B cell (primary cell): ENCODE measurements around the gene BMP6. TPM values are rescaled to one million over a fixed set of nuclear protein-coding genes. Genes with fewer than 3 reads are reported as not detected.

Source experiments
- ATAC-seq: fragments of 200-7000 bp; cut with Tn5 transposase; one replicate; pipeline ENCODE4 v1.10.0; 2021; ENCODE audit warnings: low read depth, mild to moderate bottlenecking, moderate number of reproducible peaks, moderate library complexity
- CTCF ChIA-PET: fragments of 350-600 bp; sonication (Branson Sonifier 250); formaldehyde crosslinking; loops from one replicate; lab custom pipeline; 2021; ENCODE audit warnings: antibody characterized with exemption, inconsistent platforms; lab: Charles Lee
- POLR2A ChIA-PET: fragments of 350-600 bp; sonication (Branson Sonifier 250); formaldehyde crosslinking; loops from one replicate; lab custom pipeline; 2021; ENCODE audit warnings: antibody characterized with exemption; lab: Charles Lee
- DNase-seq: peaks from one replicate; pipeline ENCODE4 v3.0.0; 2013
- H2AFZ ChIP-seq: 2 replicates; pipeline ENCODE4 v1.6.1; 2012; ENCODE audit warnings: mild to moderate bottlenecking, low read depth, low read length; ENCODE audit not compliant: insufficient read depth, poor library complexity, severe bottlenecking
- H3K27ac ChIP-seq, 2 donors: 1 replicate in 1 of 2; 2 replicates in 1 of 2; pipeline ENCODE4 v1.5.1; 2012 to 2013; ENCODE audit warnings: low read length in 2 of 2, mild to moderate bottlenecking in 2 of 2, moderate library complexity in 1 of 2
- H3K27me3 ChIP-seq, 4 experiments: fragments of 200-600 bp in 1 of 4; sonication (generic) in 1 of 4; replicated peaks in 1 of 4; 1 replicate in 2 of 4; 2 replicates in 2 of 4; pipeline versions ENCODE4 v1.6.1 to v1.7.0; 2013 to 2016; ENCODE audit warnings: low read length in 3 of 4, mild to moderate bottlenecking in 2 of 4, mixed read lengths in 1 of 4, moderate library complexity in 1 of 4; ENCODE audit not compliant: insufficient read depth in 4 of 4, control insufficient read depth in 3 of 4; ENCODE audit errors: control extremely low read depth in 1 of 4
- H3K36me3 ChIP-seq, 2 experiments: replicated peaks in 1 of 2; 1 replicate in 1 of 2; 2 replicates in 1 of 2; pipeline versions ENCODE4 v1.6.1 to v1.7.1; 2013; ENCODE audit warnings: low read length in 1 of 2; ENCODE audit not compliant: insufficient read depth in 2 of 2, control insufficient read depth in 1 of 2; ENCODE audit errors: control extremely low read depth in 1 of 2, extremely low read depth in 1 of 2
- H3K4me1 ChIP-seq, 2 donors: fragments of 200-600 bp in 1 of 2; sonication (generic) in 1 of 2; 1 replicate in 1 of 2; 2 replicates in 1 of 2; pipeline versions ENCODE4 v1.5.1 to v1.6.1; 2013 to 2017; ENCODE audit warnings: low read length in 2 of 2; ENCODE audit not compliant: control insufficient read depth in 2 of 2, insufficient read depth in 2 of 2
- H3K4me2 ChIP-seq: replicated peaks from 2 replicates; pipeline ENCODE3; 2012; ENCODE audit warnings: mild to moderate bottlenecking, low read depth, low read length; ENCODE audit not compliant: poor library complexity, severe bottlenecking
- H3K4me3 ChIP-seq, 5 experiments: fragments of 200-600 bp in 1 of 5; sonication (generic) in 1 of 5; 1 replicate in 3 of 5; 2 replicates in 2 of 5; pipeline versions ENCODE4 v1.5.1 to v1.7.0; 2011 to 2016; ENCODE audit warnings: low read length in 4 of 5, mild to moderate bottlenecking in 4 of 5, low read depth in 2 of 5, control low read depth in 1 of 5, moderate library complexity in 1 of 5; ENCODE audit not compliant: insufficient read depth in 1 of 5; ENCODE audit errors: control extremely low read depth in 1 of 5, extremely low read depth in 1 of 5
- H3K79me2 ChIP-seq: fragments of 200-600 bp; sonication (generic); one replicate; pipeline ENCODE4 v1.6.0; 2016; ENCODE audit warnings: low read length; ENCODE audit not compliant: control insufficient read depth, insufficient read depth
- H3K9ac ChIP-seq: fragments of 200-600 bp; sonication (generic); 2 replicates; pipeline ENCODE4 v1.6.1; 2017; ENCODE audit warnings: mild to moderate bottlenecking, low read length, moderate library complexity
- H3K9me3 ChIP-seq, 3 donors: one replicate each; pipeline versions ENCODE4 v1.6.1 to v1.7.1; 2013; ENCODE audit warnings: low read length in 2 of 3; ENCODE audit not compliant: control insufficient read depth in 2 of 3, insufficient read depth in 1 of 3; ENCODE audit errors: control extremely low read depth in 1 of 3
- H4K20me1 ChIP-seq: 2 replicates; pipeline ENCODE4 v1.6.0; 2012; ENCODE audit warnings: mild to moderate bottlenecking, low read length; ENCODE audit not compliant: insufficient read depth, control insufficient read depth, poor library complexity, severe bottlenecking
- H3K27ac Mint-ChIP-seq: one replicate; pipeline ENCODE4 v1.8.0; 2021; ENCODE audit warnings: mixed read lengths
- H3K27me3 Mint-ChIP-seq: one replicate; pipeline ENCODE4 v1.8.0; 2021; ENCODE audit warnings: mixed read lengths
- H3K4me1 Mint-ChIP-seq: one replicate; pipeline ENCODE4 v1.8.0; 2021; ENCODE audit warnings: mixed read lengths
- H3K4me3 Mint-ChIP-seq: one replicate; pipeline ENCODE4 v1.8.0; 2021; ENCODE audit warnings: mixed read lengths
- H3K9me3 Mint-ChIP-seq: one replicate; pipeline ENCODE4 v1.8.0; 2022; ENCODE audit warnings: mixed read lengths; ENCODE audit not compliant: insufficient read depth
- CTCF ChIP-seq: fragments of 200-600 bp; IDR thresholded peaks from one replicate; pipeline ENCODE4 v1.8.0; 2022; ENCODE audit warnings: antibody characterized with exemption, mild to moderate bottlenecking
- EZH2 ChIP-seq: IDR thresholded peaks from 2 replicates; pipeline ENCODE4 v1.6.1; 2012; ENCODE audit warnings: borderline replicate concordance, low read depth, mild to moderate bottlenecking, moderate library complexity, low read length; ENCODE audit not compliant: insufficient read depth, poor library complexity, severe bottlenecking
- WGBS: methylation state at CpG from one replicate; pipeline ENCODE4 v1.1.5; 2013; ENCODE audit warnings: missing lambda C conversion rate; ENCODE audit not compliant: insufficient coverage; 5-methylcytosine and 5-hydroxymethylcytosine counted together
- intact Hi-C: fragments of 100-400 bp; cut with micrococcal nuclease; formaldehyde crosslinking; loops from one replicate; pipeline ENCODE4 v1.10.0; 2022
- polyA plus RNA-seq: library from polyadenylated mRNA; depleted of rRNA; stranded (reverse); fragments of >200 nt; gene quantifications from 2 replicates; pipeline ENCODE4 v1.2.3, GENCODE V29; 2012
- total RNA-seq, 2 donors: library from RNA; stranded (reverse); fragments of 120-200 nt in 1 of 2; gene quantifications; 1 replicate in 1 of 2; 2 replicates in 1 of 2; pipeline versions ENCODE4 v1.2.3 to v1.2.4, GENCODE V29; 2013 to 2022

The BMP6 gene
- total and polyA plus RNA-seq, 2 donors (not counting 1 experiment from before 2014, with no cell fraction given) = 0.43 to 2.9 TPM

- CTCF ChIA-PET = interaction anchor here (0.5 kb wide), 1 partner anchor 211 kb away, joined by 3 read pairs; no protein-coding TSS in a partner anchor
- no peak overlapping the region for H3K4me3 ChIP-seq
- H3K4me1 ChIP-seq = peaks cover 10 to 26% of the 10 kb centered on the region in 2 donors
- H3K4me2 ChIP-seq = no peak overlapping the region
- Mint-ChIP-seq H3K4me1 (peaks cover 9% of the 10 kb centered on the region), H3K27me3 (no peaks in the 10 kb centered on the region), H3K4me3 (no peak overlapping the region), H3K27ac (no peak overlapping the region), H3K9me3 (peaks cover 5% of the 10 kb centered on the region)
- H3K27ac ChIP-seq = no peak overlapping the region
- H3K27me3 ChIP-seq = no peaks in the 10 kb centered on the region
- TF ChIP-seq EZH2 (no peak), CTCF (no peak)
- H4K20me1 ChIP-seq = no peaks in the 10 kb centered on the region
- POLR2A ChIA-PET = no interaction called here
- no peaks in the 10 kb centered on the region for H3K36me3 ChIP-seq
- H3K79me2 ChIP-seq = no peaks in the 10 kb centered on the region
- WGBS = 100% methylated on average over 1 of the region's 1 CpG
- H3K9me3 ChIP-seq = peaks cover 0 to 9% (median 5%) of the 10 kb centered on the region in 3 donors
- no peak overlapping the region for H3K9ac ChIP-seq
- no peak for ATAC-seq
- H2AFZ ChIP-seq = no peak overlapping the region
- no peak for DNase-seq
- intact Hi-C loops = no loop called here
Measured at GRCh38 chr6:7922596-7922995, 196.7 kb downstream of the BMP6 start.

- ATAC-seq = no peak
- Mint-ChIP-seq H3K4me1 (peaks cover 5% of the 10 kb centered on the region), H3K4me3 (no peak overlapping the region), H3K27me3 (no peaks in the 10 kb centered on the region), H3K27ac (no peak overlapping the region), H3K9me3 (peaks cover 5% of the 10 kb centered on the region)
- intact Hi-C loops = no loop called here
- no peaks in the 10 kb centered on the region for H3K27me3 ChIP-seq
- no peak overlapping the region for H2AFZ ChIP-seq
- H4K20me1 ChIP-seq = no peaks in the 10 kb centered on the region
- H3K9ac ChIP-seq = no peak overlapping the region
- TF ChIP-seq CTCF = no peak
- no peak for TF ChIP-seq EZH2
- no peak overlapping the region for H3K27ac ChIP-seq
- peaks cover 0 to 9% (median 5%) of the 10 kb centered on the region in 3 donors for H3K9me3 ChIP-seq
- no peaks in the 10 kb centered on the region for H3K79me2 ChIP-seq
- no peak overlapping the region for H3K4me2 ChIP-seq
- peaks cover 0 to 13% of the 10 kb centered on the region in 2 donors for H3K4me1 ChIP-seq
- no peak overlapping the region for H3K4me3 ChIP-seq
- CTCF ChIA-PET = interaction anchor here (0.6 to 1.1 kb wide), 3 partner anchors 8 to 70 kb away, joined by 3 read pairs; no protein-coding TSS in a partner anchor
- no peaks in the 10 kb centered on the region for H3K36me3 ChIP-seq
- POLR2A ChIA-PET = interaction anchor here (0.8 to 1.6 kb wide), 2 partner anchors 10 to 995 kb away, joined by 3 to 5 read pairs; no protein-coding TSS in a partner anchor
- no peak for DNase-seq
Measured at GRCh38 chr6:7924867-7925266, 199.0 kb downstream of the BMP6 start.

Other genes with a start within 250 kb of the BMP6 start
- gene DSP, start 184.4 kb upstream of the BMP6 start, total RNA-seq = not detected in 2 replicates
- gene DSP, start 184.4 kb upstream of the BMP6 start, polyA plus RNA-seq = not detected in 2 replicates
- 22.9 and 25.3 TPM in 2 replicates for gene SNRNP48, start 135.9 kb upstream of the BMP6 start, total RNA-seq
- gene SNRNP48, start 135.9 kb upstream of the BMP6 start, polyA plus RNA-seq = 8.9 and 11.7 TPM in 2 replicates
- gene TXNDC5, start 184.7 kb downstream of the BMP6 start, total RNA-seq = 57.5 and 62.6 TPM in 2 replicates
- 89.8 and 91.9 TPM in 2 replicates for gene TXNDC5, start 184.7 kb downstream of the BMP6 start, polyA plus RNA-seq